NB4 (cell line): ENCODE data around the gene KCTD1.
A peak's percentile ranks its signal among the peaks of the same experiment; 100 is the strongest.

Experiments
- DNase-seq: peaks from one replicate; pipeline ENCODE4 v3.0.0; 2010; ENCODE audit warnings: low read depth
- H3K4me3 ChIP-seq: one replicate; pipeline ENCODE4 v1.5.1; 2011; ENCODE audit warnings: mild to moderate bottlenecking, low read depth, low read length, moderate library complexity
- CTCF ChIP-seq: IDR thresholded peaks from one replicate; pipeline ENCODE4 v1.5.1; 2012; ENCODE audit warnings: low read depth, low read length
- MAX ChIP-seq: IDR thresholded peaks from 2 replicates; pipeline ENCODE4 v1.6.1; 2011; ENCODE audit warnings: low read depth, low read length
- MYC ChIP-seq: IDR thresholded peaks from 2 replicates; pipeline ENCODE4 v1.6.1; 2011; ENCODE audit warnings: low read depth, low read length
- POLR2A ChIP-seq: IDR thresholded peaks from 2 replicates; pipeline ENCODE4 v1.6.1; 2011; ENCODE audit warnings: mild to moderate bottlenecking; ENCODE audit not compliant: insufficient read length; ENCODE audit errors: extremely low read depth

KCTD1 gene

GRCh38 chr18:26553943-26554342 is 5.6 kb upstream of the KCTD1 start:
- no peak for DNase-seq
- H3K4me3 ChIP-seq, result no peak overlapping the region

GRCh38 chr18:26551695-26552081 is 3.3 kb upstream of the KCTD1 start:
- no peak for DNase-seq
- H3K4me3 ChIP-seq, result no peak overlapping the region
- no peak for TF ChIP-seq MAX
- TF ChIP-seq MYC, result no peak
- no peak for TF ChIP-seq CTCF
- TF ChIP-seq POLR2A, result no peak

More at GRCh38 chr18:26553943-26554342, 5.6 kb upstream of the KCTD1 start:
- TF ChIP-seq POLR2A, result no peak
- no peak for TF ChIP-seq MAX
- TF ChIP-seq CTCF, result no peak
- no peak for TF ChIP-seq MYC

- no peak for DNase-seq
- TF ChIP-seq MYC (no peak), POLR2A (no peak), CTCF (no peak), MAX (no peak)
- H3K4me3 ChIP-seq, result no peak overlapping the region
These were observed 2.8 kb upstream of the KCTD1 start for GRCh38 chr18:26550998-26551694.

GRCh38 chr18:26549263-26550094 is 1.1 kb upstream of the KCTD1 start:
- peak overlapping the region; percentile 38 for H3K4me3 ChIP-seq
- TF ChIP-seq MYC (no peak), POLR2A (no peak), MAX (no peak), CTCF (no peak)
- peak; percentile 71 for DNase-seq

GRCh38 chr18:26547646-26548414 is 523 bp downstream of the KCTD1 start:
- H3K4me3 ChIP-seq, result peak overlapping the region; percentile 53
- peak; percentile 6 for DNase-seq
- TF ChIP-seq MAX (no peak), MYC (no peak), CTCF (no peak), POLR2A (no peak)
